Measurements from ENCODE around the gene CASP7.

DNA sequence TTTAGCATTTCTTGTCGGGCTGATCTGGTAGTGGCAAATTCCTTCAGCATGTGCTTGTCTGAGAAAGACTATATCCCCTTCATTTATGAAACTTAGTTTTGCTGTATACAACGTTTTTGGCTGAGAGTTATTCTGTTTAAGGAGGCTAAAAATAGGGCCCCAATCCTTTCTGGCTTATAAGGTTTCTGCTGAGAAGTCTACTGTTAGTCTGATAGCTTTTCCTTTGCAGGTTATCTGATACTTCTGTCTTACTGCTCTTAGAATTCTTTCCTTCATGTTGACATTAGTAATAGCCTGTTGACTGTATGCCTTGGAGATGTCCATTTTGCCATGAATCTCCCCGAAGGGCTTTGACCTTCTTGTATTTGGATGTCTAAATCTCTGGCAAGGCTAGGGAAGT lies 9.9 kb downstream of the CASP7 start:
- no peak for TF ChIP-seq POLR2A (IDR thresholded peaks at IDR 0.05; ENCODE audit: low read length)
- TF ChIP-seq GATA1 (IDR thresholded peaks at IDR 0.05; ENCODE audit: low read depth, low read length) = no peak
